AG20443 (cell line): ENCODE data around the gene AGBL5.

Experiments
- DNase-seq: peaks from one replicate; pipeline ENCODE4 v3.0.0; 2012; ENCODE audit warnings: low spot score, mixed read lengths

The AGBL5 gene

DNA sequence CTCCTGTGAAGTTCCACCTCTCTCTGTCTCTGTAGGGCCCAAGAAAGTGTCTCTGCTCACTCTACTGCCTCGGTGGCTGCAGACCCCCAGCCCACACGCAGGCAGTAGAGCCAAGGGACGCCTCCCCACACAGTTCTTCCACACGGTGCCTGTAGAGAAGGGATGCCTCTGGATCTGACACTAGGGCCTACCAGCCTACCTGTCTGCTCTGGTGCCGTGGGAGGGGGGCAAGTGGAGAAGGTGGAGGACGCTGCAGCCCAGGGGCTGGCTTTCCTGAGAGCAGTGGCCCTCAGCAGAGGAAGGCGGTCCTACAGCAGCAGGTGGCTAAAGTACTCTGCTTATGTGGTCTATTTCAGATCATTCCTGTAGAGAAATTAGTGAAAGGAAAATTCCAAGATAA is 27.7 kb upstream of the AGBL5 start:
- DNase-seq: no peak

DNA sequence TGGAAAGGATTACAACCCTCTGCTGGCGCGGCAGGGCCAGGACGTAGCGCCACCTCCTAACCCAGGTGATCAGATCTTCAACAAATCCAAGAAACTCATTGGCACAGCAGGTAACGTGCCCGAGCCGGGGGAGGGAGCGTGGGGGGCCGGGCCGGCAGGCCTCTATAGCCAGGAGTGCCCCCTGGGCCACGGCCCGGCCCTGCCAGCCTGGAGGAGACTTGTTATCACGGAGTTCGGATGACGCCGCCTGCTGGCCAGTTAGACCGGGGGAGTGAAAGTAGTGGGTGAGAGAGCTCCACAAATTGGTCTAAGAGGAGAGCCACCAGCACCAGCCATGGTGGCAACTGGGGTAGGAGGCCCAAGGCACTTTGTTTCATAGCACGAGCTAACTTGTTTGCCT is 27.3 kb upstream of the AGBL5 start:
- DNase-seq: no peak

- no peak for DNase-seq
Observed at GRCh38 chr2:27024812-27025211, 26.7 kb upstream of the AGBL5 start.

DNA sequence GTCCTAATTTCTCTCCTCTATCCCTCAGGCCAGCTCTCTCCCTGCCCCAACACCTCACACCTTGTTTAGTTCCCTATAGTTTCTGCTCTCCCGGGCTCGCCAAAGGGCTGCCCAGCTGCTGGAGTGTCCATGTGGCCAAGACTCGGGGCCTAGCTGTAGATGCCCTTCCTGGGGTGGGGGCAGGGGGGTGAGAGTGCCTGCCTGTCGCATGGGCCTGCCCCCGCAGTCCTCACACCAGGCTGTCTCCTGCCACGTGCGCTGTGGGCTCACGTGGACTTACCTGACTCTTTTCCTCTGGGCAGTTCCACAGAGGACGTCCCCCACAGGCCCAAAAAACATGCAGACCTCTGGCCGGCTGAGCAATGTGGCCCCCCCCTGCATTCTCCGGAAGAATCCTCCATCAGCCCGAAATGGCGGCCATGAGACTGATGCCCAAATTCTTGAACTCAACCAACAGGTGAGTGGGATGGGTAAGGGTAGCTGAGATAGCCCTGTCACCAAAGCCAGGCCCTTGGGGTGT is 26.1 kb upstream of the AGBL5 start:
- no peak for DNase-seq

GRCh38 chr2:27025861-27026851 is 25.3 kb upstream of the AGBL5 start:
- no peak for DNase-seq

DNA sequence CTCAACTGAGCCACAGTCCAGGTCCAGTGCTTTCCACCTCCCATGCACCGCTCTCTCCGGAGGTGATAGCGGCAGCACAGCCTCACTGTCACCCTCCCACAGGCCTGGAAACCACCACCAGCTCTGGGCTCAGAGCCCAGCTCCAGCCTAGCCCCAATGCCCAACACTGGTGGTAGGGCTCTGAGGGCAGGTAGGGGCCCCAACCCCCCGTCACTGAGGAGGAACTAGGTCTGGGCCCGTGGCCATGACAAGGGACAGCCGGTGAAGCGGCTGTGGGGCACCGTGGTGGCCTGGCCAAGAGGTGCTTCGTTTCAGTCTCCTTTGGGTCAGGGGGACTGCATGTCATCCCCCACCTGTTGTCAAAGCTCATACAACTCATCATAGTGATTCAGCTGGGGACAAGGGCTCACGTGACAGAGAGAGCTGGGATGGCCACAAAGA is 24.2 kb upstream of the AGBL5 start:
- no peak for DNase-seq

DNA sequence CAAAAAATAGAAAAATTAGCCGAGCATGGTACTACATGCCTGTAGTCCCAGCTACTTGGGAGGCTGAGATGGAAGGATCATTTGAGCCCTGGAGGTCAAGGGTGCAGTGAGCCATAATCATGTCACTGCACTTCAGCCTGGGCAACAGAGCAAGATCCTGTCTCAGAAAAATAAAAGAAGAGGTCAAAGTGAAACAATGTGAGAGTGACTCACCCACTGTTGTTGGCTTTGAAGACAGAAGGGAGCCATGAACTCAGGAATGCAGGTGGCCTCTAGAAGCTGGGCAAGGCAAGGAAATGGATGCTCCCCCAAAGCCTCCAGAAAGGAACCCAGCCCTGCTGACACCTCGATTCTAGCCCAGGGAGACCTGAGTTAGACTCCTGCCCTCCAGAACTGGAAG is 22.4 kb upstream of the AGBL5 start:
- no peak for DNase-seq

DNA sequence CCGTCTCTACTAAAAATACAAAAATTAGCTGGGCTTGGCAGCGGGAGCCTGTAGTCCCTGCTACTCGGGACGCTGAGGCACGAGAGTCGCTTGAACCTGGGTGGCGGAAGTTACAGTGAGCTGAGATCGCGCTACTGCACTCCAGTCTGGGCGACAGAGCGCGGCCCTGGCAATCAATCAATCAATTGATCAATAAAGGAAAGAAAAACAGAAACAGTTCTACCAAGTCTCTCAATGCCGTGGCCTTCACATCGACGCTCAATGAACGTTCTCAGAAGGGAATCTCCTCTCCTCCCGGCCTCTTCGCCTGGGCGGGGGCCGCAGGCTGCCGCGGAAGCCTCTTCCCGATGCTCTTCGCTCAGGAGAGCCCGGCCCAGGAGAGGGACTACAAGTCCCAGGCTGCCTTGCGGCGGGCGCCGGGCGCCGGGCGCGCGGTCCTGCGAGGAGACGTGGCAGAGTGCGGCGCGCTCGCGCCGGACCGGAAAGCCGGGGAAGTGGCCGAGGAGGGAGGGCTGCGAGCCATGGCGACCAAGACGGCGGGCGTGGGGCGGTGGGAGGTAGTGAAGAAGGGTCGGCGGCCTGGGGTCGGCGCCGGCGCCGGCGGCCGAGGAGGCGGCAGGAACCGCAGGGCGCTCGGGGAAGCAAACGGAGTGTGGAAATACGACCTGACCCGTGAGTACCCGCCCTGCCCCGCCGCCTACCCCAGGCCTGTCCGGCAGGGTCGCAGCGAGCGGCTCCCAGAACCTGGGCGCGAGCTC is 18.8 kb upstream of the AGBL5 start, which contains the start of gene TMEM214:
TSS of gene TMEM214 (plus strand) at position 471 of the 758 bp plus-strand sequence. CDS start at position 522, 51 bp downstream.
- DNase-seq: peak; percentile 97

- no peak for DNase-seq
Observed at GRCh38 chr2:27033253-27033852, 18.1 kb upstream of the AGBL5 start.

- DNase-seq: no peak
Observed at GRCh38 chr2:27038012-27038411, 13.5 kb upstream of the AGBL5 start.

DNA sequence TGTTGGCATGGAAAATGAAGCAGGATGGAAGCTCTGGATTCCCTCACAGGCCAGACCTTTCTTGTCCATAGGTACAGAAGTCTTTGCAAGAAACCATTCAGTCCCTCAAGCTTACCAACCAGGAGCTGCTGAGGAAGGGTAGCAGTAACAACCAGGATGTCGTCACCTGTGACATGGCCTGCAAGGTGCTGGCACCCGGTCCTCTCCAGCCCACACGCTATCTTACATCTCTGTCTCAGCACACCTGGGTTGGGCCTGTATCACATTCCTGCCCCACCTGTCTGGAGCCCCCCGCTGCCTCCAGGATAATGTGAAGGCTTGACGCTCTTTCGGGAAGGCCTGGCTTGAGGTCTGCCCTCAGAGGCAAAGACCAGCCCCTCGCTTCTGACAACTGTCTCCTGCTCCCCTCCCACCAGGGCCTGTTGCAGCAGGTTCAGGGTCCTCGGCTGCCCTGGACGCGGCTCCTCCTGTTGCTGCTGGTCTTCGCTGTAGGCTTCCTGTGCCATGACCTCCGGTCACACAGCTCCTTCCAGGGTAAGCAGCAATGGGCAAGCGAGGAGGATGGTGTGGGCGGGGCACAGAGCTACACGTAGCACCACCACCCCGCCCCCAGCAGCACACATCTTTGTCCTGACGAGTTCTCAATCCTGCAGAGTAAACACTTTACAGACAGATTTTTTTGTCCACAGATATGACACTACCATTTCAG is 12.7 kb upstream of the AGBL5 start:
- DNase-seq: no peak

- DNase-seq: no peak
Observed at GRCh38 chr2:27039426-27039825, 12.0 kb upstream of the AGBL5 start.

- no peak for DNase-seq
Observed at GRCh38 chr2:27039871-27040270, 11.6 kb upstream of the AGBL5 start.

DNA sequence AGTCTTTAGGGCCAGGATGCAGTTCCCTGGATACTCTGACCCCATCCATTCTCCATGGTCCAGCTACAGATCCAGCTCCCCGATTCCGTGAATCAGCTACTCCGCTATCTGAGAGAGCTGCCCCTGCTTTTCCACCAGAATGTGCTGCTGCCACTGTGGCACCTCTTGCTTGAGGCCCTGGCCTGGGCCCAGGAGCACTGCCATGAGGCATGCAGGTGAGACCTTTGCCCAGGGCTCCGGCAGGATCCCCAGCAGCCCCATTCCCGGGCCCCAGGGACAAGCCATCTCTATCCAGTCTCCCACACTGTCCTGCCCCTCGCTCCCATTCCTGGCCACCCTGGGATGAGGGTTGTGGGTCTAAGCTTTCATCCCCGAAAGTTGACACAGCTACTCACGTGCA is 11.2 kb upstream of the AGBL5 start:
- no peak for DNase-seq

GRCh38 chr2:27041752-27042151 is 9.7 kb upstream of the AGBL5 start:
- no peak for DNase-seq

- DNase-seq: no peak
Observed at GRCh38 chr2:27042159-27042661, 9.3 kb upstream of the AGBL5 start.

DNA sequence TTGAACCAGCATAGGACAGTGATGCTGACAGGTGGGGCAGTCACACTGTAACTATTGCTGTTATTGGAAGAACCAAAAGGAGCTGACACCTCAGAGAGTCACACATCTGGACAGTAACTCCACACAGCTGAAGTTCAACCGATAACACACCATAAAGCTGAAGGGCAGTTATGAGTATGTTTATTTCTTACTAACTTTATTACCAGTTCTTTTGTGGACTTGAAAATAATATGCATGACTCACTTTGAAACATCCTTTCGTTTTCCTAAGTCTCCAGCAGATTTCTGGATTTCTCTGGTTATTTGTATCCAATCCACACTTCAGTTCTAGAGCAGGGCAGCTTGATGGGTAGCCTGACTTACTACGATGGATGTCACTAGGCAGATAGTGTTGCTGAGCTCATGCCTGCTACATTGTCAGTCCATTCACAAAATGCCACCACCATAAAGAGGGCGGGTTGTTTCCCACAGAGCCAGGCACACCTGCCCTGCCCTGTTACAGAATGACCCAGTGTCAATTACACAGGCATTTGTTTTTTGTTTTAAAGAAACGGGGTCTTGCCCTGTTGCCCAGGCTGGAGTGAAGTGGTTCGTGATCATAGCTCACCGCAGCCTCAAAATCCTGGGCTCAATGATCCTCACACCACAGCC is 8.4 kb upstream of the AGBL5 start:
- DNase-seq: no peak

DNA sequence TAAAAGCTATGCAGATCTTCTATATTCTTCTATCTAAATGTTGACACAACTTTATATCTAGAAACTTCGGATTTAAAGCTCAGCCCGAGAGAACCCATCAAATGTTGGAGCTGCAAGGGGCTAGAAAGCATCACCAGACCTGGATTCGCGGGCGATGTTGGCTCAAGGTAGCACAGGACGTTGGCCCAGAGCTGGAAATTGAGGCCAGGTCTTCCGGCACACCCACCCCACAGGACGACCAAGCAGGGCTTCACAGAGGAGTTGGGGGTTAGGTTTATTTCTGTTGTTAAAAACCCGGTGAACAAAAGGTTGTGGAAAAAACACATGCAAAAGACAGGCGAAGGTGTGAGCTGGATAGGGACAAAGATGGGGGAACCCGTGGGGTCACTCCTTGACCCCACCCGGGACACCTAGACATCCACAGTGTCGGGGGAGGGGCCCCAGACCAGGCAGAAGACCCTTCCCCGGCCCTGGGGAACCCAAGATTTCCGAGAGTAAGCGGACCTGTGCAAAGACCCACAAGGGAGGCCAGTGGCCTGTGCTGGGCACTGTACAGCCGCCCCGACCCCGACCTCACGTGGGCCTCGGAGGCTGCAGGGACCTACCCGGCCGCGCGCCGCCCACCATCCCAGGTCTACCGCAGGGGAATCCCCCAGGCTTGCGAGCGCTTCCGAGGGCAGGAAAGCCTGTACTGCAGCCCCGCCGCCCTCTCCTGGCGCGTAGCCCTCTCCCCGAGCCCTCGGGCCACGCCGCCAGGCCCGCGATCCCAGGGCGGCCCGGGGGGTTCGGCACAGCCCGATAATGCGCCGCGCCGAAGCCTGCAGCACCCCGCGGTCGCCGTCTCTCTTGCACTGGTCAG is 1.8 kb upstream of the AGBL5 start:
- DNase-seq: peak; percentile 62

DNA sequence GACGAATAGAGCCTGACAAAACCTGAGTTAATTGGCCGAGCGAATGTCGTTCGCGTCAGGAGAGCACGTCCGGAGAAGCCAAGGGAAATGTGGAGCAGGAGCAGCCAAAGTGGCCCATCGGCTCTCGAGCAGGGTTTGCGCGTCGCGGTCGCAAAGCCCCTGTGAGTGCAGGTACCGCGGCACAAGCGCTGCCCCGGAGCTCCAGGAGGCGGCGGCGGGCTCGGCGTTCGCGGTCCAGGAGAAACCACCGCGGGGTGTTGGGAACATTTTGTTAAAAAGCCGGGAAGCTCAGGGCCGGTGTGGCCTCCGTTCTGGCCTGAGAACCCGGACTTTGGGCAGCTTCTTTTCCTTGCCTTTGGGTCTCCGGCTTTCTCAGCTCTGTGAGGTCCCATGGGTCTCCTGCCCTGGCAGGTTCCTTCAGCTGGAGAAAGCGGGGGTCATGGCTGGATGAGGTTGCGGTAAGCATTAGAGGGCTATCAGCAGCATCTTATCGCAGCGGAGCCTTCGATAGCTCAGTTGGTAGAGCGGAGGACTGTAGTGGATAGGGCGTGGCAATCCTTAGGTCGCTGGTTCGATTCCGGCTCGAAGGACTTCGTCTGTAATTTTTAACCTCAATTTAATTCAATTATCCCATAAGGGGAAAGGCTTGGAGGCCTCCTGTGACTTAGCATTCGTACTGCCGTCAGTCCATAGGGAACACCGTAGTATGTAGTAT is 1.0 kb upstream of the AGBL5 start:
- DNase-seq: peak; percentile 86
